DMS153 (cell line): ENCODE results near the gene REXO1.

ENCODE experiments used
- DNase-seq: peaks from one replicate; lab custom pipeline; 2025; lab: John Stamatoyannopoulos, UW

REXO1 gene

DNA sequence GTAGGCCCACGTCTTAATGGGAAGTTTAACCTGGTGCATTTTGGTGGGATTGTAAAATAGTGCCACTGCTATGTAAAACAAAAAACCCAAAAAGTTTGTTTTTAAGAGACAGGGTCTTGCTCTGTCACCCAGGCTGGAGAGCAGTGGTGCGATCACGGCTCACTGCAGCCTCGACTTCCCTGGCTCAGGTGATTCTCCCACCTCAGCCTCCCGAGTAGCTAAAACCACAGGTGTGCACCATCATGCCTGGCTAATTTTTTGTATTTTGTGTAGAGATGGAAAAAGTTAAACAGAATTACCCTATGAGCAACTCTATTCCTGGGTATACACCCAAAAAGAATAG lies 820 bp upstream of the REXO1 start:
- no peak for DNase-seq

DNA sequence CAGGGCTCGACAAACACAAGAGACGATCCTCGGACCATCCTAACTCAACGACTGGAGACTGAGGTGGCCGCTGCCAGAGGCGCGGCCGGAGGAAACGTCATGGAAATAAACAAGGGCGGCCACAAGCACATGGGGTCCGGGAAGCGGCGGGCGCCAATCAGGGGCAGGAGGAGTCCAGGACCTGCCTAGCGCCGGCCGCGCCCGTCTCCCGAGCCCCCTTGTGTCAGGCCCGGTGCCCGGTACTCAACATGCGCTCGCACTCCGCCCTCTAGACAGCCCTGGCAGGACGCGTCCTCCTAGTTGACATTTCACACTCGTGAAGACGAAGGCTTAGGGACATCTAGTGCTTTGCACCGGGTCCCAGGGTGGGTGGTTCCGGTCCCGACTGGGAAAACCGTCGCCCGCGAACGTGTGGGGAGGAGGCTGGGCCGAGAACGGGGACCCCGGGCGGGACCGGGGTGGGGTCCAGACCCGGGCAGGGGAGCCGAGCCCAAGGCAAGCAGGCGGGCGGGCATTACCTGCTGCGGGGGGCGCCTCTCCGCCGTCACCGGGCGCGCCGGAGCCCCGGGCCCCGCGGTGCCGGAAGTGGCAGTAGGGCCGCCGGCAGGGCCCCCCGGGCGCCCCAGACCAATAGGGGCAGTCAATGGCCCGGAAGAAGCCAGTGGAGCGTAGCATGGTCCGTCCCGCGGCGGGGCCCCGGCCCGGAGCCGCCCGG lies 442 bp downstream of the REXO1 start:
- DNase-seq: no peak

DNA sequence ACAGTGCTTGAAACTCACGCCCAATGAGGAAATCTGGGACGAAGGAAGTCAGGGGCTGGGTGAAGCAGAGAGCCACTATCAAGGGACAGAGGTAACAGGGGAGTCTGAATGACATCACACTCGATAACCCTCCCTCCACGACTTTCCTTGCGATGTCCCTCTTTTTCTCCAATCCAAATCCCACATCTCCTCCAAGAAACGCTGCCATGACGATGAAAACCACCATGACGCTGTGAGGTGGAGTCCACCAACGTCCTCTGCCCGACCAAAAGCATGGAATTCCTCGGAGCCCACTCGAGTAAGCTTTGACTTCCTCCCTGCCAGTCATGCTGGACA lies 967 bp downstream of the REXO1 start:
- DNase-seq: no peak

DNA sequence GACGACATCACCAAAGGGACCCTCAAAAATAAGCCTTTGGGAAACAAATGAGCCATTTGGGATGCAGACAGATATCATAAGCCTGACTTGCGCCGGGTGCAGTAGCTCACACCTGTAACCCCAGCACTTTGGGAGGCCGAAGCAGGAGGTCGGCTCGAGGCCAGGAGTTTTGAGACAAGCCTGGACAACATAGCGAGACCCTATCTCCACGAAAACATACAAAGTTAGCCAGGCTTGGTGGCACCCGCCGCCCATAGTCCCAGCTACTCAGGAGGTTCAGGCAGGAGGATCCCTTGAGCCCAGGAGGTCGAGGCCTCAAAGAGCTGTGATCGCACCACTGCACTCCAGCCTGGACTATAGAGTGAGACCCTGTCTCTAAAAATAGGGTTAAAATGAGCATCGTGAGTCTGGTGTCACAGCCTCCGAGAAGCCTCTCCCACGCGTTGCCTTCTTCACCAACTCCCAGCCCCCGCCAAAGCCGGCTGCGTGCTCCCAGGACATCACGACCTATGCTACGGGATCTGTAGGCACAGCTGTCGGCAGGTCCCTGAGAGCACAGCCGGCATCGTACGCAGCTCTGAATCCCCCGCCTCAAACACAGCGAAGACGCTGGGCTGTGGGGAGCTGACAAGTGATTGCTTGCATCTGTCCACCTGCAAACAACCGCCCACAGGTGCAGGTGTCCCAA lies 1.6 kb downstream of the REXO1 start:
- no peak for DNase-seq

DNA sequence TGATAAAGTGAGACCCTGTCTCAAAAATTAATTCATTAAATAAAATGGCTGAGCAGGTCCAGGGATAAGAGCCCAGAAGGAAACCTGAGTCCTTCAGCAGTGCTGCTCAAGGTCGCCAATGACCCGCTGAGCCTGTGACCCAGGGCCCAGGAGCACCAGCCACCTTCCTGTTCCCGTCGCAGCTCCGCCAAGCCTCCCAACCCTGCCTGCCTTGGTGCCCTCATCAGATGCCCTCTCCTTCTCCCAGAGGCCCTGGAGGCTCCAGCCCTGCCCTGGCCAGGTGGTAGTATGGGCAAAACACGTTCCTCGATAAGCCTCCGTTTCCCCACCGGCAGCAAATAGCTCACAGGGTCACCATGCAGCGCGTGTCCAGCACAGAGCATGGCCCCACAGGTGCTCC lies 2.6 kb downstream of the REXO1 start:
- no peak for DNase-seq

DNA sequence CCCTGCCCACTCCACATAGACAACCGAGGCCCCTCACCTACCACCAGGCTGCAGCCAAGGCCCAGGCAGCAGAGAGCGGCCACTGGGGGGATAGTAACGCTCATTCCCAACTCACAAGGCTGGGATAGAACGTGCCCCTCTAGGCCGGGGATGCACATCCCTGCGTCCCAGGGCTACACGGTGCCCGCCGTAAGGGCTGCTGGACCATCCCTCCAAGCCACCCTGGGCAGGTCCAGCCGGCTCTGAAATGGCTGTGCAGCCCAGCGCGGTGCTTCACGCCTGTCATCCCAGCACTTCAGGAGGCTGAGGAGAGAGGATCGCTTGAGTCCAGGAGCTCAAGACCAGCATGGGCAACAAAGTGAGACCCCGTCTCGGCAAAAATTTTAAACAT lies 3.2 kb downstream of the REXO1 start:
- no peak for DNase-seq

DNA sequence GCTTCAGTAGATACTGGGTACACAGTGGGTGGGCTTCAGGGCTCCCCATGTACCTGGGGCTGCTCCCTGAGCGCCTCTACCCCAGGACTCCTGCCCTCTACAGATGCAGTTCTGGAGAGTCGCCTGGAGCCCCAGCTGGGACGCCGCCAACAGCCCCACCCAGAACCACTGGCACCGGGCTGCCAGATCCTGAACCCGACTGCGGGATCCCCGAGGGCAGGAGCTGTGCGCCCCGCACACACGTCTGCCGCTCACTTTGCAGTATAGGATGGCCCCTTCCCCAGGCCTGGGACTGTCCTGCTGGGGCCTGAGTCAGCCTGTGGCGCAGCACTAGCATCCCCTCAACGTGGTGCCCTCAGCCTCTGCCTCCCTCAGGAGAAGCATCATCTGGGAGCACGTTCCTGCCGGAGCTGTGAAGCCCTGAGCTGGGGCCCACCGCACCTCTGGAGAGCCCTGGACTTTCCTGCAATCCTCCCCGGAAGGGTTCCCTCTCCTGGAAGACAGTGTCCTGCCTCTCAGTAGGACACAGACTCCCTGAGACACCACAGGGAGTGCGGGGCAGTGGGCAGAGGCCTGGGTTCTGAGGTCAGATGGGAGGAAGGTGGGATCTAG lies 3.7 kb downstream of the REXO1 start:
- DNase-seq: no peak

DNA sequence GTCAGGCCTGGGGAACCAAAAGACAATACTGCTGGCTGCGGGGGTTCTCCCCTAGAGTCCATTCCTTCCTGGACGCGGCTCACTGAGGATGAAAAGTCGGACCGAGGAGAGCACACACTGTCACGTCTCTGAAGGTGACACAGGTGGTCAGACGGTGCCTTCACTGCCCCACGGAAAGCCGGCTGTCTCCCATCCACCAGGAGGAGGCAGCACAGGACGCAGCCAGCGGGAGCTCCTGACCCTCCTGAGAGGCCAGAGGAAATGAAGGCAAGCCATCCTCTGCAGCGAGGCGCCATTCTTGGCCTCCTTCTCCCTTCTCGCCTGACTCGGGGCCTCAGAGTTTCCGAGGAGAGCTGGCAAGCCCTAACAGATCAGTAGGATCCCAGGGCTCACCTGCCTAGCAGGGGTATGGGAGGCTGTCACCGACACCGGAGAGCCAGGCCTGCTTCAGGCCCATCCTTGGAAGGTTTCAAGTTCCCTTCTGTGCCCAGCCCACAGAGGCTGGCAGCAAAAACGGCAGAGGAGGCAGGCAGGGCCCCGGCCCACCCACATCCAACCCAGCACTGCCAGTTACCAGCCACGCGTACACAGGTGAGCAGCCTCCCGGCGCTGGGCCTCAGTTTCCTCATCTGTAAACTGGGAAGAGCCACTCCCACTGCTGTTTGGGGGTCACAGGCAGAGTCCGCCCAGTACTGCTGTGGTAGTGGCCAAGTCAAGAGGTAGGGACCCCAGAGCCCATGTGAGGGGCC lies 4.5 kb downstream of the REXO1 start:
- DNase-seq: no peak

DNA sequence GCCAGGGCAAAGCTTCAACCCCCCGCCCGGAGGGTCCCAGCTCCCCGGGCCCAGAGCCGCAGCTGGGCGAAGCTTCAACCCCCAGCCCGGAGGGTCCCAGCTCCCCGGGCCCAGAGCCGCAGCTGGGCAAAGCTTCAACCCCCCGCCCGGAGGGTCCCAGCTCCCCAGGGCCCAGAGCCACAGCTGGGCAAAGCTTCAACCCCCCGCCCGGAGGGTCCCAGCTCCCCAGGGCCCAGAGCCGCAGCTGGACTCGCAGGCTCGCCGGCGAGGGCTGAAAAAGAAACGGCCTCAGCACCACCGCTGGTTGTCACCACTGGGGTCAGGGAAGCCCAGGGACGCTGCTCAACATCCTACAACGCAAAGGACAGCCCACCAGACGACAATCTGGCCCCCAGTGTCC lies 5.2 kb downstream of the REXO1 start:
- no peak for DNase-seq

DNA sequence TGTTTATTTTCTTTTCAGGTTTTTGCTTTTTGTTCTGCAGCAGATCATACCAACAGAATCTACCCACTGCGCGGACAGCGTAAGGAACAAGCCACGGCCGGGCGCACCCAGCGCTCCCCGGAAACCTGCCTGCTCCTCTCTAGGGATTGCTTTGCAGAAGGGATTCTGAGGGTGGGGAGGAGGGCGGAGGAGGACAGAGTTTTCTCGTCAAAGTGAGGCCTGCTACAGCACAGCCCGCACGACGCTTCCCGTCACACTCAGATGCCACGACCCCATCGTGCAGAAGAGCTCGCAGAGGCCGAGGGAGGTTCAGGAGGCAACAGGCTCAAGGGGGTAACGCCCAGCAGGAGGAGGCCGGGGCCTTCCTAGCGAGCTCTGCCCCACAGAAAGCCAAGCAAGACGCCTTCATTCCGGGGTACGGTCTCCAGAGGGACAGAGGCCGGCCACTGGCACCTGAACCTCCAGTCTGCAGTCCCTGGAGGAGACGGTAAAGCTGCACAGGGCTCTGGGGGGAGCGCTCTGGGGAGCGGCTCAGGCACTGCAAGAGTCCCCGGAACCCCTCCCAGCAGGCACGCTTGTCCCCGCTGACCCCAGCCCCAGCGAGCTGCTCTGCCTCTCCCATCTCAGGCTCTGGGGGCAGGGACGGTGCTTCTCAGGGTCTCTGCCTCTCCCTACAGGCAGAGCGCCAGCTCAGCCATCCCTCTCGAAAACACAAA lies 6.9 kb downstream of the REXO1 start:
- DNase-seq: no peak

DNA sequence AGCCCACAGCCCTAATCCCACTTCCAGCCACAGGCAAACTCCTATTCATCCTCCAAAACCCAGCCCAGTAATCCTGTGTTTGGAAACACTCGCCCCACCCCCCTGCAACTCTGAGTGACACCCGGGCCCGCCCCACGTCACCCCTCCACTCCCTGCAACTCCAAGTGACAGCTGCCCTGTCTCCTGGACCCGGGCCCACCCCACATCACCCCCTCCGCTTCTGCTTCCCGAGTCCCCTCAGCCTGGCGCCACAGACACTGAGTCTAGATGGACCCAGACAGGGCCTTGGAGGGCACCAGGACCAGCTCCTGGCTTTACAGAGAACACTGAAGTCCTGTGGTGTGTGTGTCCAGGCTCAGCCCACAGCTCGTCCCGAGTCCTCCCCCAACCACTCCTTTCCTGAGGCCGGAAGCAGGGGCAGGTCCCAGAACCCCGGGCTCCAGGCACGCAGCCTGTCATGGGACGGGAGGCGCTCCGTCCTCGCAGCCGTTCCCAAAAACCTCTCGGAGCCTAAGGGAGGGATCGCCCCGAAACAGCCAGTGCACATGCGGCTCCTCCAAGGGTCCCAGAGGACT lies 7.7 kb downstream of the REXO1 start:
- DNase-seq: no peak

DNA sequence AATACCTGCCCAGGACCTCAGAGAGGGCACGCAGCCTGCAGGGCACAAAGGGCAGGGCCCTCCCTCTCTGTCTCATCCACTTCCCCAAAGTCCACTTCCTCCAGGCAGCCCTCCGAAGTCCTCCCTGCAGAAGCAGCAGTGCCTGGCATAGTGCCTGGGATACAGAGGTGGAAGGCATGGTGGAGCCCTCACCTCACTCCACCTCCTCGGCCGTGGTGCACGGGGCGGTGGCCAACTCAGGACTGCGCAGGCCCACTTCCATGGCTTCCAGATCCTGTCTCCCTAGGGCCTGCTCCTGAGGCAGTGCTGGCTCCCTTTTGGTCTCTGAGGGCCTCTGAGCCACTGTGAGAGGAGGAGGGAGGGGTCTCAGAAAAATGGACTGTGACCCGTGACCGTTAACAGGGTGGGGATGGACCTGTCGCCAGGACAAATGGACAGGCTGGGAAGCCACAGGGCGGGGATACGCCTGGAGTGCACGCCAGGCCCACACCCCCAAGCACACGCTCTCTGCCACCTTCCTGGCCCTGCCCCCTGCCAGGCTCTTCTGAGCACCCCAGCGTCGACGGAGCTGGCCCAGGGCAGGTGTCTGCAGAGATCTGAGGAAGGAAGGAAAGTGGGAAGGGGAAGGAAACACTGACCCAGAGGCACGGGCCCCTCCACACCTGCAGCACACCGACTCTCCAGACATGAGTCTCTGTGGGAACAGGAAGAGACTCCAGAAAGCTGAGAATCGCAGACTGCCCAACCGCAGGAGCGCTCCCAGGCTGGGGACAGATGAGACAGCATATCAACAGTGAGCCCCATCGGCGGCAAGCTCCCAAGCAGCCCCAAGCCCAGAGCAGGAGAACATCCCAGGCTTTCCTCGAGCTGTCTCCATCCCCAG lies 8.4 kb downstream of the REXO1 start:
- no peak for DNase-seq

DNA sequence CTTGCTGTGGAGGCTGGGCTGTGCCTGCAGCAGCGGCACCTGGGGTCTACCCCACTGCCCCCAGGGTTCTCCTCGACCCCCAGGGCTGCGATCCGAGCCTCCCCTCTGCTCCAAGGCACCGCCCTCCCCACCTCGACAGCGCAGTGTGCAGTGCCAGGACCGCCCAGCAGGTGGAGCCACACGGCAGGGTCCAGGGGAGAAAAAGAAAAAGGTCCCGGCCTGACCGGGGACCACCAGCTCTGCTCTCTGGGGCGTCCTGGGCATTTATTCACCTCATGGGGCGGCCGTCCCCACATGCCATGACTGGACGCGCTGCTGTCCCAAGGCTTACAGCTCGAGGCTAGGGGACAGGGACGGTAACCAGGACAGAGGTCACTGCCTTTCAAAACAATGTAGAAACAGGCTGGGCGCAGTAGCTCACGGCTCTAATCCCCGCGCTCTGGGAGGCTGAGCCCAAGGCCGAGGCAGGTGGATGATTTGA lies 10.6 kb downstream of the REXO1 start:
- DNase-seq: no peak

DNA sequence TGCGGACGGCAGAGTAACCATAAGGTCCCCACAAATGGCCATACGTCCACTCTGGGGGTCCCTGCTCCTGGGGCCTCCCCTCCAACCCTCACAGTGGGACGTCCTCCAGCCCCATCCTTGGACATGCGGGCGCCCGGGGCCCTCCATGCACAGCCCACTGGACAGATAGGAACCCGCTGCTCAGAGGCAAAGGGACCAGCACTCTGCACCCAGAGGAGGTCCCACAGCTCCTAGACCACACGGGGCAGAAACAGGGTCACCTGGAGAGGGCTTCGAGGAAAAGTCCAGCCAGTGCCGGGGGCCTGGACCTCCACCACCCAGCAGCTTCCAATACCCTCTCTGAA lies 11.1 kb downstream of the REXO1 start:
- DNase-seq: no peak

DNA sequence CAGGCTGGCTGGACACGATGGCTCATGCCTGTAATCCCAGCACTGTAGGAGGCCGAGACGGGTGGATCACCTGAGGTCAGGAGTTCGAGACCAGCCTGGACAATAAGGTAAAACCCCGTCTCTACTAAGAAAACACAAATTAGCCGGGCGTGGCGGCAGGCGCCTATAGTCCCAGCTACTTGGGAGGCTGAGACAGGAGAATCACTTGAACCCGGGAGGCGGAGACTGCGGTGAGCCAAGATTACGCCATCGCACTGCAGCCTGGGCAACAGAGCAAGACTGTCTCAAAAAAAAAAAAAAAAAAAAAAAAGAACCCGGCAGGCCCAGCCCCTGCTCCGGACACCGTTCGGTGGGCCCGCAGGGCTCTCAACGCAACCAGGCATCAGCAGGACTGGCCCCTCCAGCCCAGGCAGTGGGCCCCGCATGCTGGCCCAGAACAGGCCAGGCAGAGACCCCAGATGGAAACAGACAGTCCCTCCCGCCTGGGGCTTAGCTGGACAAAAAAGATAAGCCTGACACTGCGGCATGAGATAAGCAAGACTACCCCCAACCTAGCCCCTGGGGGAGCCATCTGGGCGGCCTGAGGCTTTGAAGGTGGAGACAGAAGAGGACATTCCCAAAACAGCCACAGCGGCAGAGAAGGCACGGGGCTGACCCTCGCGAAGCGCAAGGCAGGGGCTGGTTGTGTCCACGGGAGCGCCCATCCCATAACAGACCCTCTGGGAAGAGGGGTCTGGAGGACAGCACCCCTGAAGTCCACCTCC lies 11.6 kb downstream of the REXO1 start:
- DNase-seq: no peak

DNA sequence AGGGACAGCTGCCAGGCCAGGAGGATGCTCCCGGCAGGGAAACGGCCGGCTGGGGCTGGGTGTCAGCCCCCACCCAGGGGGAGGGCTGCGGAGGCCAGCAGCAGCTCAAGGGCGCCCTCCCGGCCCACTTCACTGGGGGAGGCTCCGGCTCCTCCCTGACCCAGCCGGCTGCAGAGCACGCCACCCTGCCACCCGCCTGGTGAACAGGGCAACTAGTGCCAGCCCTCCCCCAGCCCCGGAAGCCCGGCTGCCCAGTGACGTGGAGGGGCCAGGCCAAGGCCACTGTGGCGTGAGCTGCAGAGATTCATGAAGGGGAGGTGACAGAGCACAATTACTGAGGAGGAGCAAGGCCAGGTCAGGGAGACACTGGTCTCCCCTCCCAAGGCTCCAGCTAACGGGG lies 14.7 kb downstream of the REXO1 start:
- no peak for DNase-seq

DNA sequence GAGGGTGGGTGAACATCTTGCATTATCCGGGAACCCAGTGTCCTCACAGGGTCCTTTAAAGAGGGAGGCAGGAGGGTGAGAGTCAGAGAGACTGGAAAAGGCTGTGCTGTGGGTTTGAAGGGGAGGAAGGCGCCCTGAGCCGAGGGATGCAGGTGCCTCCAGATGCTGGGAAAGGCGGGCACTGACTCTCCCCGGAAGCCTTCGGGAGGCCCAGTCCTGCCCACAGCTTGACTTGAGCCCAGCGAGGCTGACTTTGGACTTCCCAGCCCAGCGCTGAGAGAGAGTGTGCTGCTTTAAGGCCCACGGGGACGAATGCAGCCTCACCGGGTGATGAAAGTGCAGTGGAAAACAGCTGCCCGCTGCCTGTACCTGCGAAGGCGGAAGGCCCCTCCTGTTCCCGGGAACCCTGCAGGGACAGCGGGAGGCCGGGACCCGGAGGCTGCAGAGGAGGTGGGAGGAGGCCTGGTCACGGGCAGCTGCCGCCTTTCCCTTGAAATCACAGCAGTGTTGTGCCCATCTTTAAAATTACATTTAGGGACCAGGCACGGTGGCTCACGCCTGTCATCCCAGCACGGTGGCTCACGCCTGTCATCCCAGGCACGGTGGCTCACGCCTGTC lies 16.1 kb downstream of the REXO1 start:
- no peak for DNase-seq

DNA sequence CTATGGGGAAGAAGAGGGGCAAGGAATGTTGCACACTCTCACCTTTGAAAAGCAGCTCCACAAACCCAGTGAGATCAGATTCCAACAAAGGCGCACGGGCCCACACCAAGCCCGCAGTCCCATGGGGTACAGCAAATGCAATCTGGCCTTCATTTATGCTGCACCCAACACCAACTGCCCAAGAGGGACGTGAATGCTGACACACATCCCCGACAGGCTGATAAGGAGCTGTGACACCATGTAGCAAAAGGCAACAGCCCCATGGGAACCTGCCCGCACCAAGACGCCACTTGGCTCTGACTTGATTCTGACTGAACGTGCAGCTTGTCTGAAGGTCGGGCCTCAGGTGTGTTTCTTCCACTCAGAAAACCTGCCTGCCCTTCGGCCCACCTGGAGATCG lies 17.3 kb downstream of the REXO1 start:
- DNase-seq: no peak

DNA sequence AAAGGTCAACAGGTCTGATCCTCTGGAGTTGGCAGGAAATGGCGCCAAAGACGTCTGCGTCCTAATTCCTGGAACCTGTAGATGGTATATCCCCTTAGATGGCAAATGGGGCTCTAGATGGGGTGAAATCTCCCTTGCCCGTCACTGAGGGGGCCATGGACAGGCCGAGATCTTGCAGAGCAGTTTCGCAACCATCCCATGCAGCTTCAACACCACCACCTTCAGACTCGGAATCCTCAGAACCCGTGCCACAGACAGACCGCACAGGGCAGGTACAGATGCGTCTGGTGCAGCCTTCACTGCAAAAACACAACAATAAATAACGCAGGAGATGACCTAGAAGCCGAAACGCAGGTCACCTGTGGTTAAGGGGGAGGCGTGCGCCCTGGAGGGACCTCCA lies 17.7 kb downstream of the REXO1 start:
- no peak for DNase-seq

DNA sequence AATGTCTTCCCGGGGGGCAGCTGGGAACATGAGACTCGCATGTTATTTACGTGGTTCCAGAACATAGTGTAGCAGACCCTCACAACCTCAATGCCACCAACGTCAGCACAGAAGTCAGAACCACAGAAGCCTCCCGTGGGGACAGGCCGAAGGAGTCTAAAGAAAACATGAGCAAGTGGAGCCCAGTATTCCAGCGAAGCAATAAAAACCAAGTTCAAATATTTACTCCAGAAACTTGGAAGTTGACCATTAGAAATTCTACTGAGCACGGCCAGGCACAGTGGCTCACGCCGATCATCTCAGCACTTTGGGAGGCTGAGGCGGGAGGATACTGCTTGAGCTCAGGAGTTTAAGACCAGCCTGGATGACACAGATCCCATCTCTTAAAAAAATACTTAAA lies 18.3 kb downstream of the REXO1 start:
- DNase-seq: no peak
